Fibroblast of upper back skin (primary cell): Measurements from ENCODE around the gene IPO13.

Source experiments
- DNase-seq: peaks from one replicate; pipeline ENCODE4 v3.0.0-alpha.2; 2013

The IPO13 gene

GRCh38 chr1:43992232-43992995, 45.7 kb downstream of the IPO13 start:
- DNase-seq, result no peak

GRCh38 chr1:43993206-43993914, 46.6 kb downstream of the IPO13 start:
- no peak for DNase-seq

- DNase-seq, result no peak
Measured at GRCh38 chr1:43994071-43994470, 47.3 kb downstream of the IPO13 start.

GRCh38 chr1:43994794-43995790, 48.3 kb downstream of the IPO13 start:
- no peak for DNase-seq

GRCh38 chr1:43995984-43996732, 49.4 kb downstream of the IPO13 start:
- no peak for DNase-seq

- no peak for DNase-seq
Measured at GRCh38 chr1:43996733-43997115, 50.0 kb downstream of the IPO13 start.

- DNase-seq, result no peak
Measured at GRCh38 chr1:43997295-43997999, 50.7 kb downstream of the IPO13 start.

- no peak for DNase-seq
Measured at GRCh38 chr1:43998000-43998378, 51.2 kb downstream of the IPO13 start.

GRCh38 chr1:43999455-43999854, 52.7 kb downstream of the IPO13 start:
- DNase-seq, result no peak

- no peak for DNase-seq
Measured at GRCh38 chr1:44000122-44000665, 53.4 kb downstream of the IPO13 start.

GRCh38 chr1:44002165-44002564, 55.4 kb downstream of the IPO13 start:
- no peak for DNase-seq

- DNase-seq, result no peak
Measured at GRCh38 chr1:44002606-44003157, 55.9 kb downstream of the IPO13 start.

- DNase-seq, result no peak
Measured at GRCh38 chr1:44008259-44008658, 61.5 kb downstream of the IPO13 start.

- no peak for DNase-seq
Measured at GRCh38 chr1:44010935-44011471, 64.3 kb downstream of the IPO13 start.

- no peak for DNase-seq
Measured at GRCh38 chr1:44012404-44012803, 65.7 kb downstream of the IPO13 start.

- DNase-seq, result no peak
Measured at GRCh38 chr1:44012941-44013609, 66.3 kb downstream of the IPO13 start.

- no peak for DNase-seq
Measured at GRCh38 chr1:44013949-44014348, 67.2 kb downstream of the IPO13 start.

GRCh38 chr1:44014365-44015104, 67.8 kb downstream of the IPO13 start:
- DNase-seq, result no peak

GRCh38 chr1:44015206-44015605, 68.5 kb downstream of the IPO13 start:
- no peak for DNase-seq
